Astrocyte of the hippocampus (primary cell): ENCODE results near the gene BET1.
A peak's percentile ranks its signal among the peaks of the same experiment; 100 is the strongest.

Experiments used
- DNase-seq: peaks from one replicate; pipeline ENCODE4 v3.0.0; 2011; ENCODE audit warnings: low read depth, low spot score

BET1 gene

DNA sequence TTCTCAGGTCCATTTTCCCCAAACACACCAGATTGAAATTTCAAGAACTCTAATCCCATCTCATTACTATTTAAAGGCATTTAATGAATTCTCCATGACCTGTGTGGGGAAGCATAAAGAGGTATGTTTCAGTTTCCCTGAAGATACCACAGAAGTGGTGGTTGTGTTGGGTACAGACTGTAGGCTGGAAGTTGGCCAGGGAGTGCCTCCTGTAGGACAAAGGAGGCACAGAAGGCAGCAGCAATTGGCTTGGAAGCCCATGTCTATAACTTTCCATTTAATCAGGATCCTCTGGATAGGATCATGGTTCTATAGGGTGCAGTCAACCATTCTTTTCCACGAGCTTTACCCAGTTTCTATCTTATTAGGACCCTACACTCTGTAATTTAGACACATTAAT is 8.6 kb upstream of the BET1 start:
- DNase-seq, result no peak

DNA sequence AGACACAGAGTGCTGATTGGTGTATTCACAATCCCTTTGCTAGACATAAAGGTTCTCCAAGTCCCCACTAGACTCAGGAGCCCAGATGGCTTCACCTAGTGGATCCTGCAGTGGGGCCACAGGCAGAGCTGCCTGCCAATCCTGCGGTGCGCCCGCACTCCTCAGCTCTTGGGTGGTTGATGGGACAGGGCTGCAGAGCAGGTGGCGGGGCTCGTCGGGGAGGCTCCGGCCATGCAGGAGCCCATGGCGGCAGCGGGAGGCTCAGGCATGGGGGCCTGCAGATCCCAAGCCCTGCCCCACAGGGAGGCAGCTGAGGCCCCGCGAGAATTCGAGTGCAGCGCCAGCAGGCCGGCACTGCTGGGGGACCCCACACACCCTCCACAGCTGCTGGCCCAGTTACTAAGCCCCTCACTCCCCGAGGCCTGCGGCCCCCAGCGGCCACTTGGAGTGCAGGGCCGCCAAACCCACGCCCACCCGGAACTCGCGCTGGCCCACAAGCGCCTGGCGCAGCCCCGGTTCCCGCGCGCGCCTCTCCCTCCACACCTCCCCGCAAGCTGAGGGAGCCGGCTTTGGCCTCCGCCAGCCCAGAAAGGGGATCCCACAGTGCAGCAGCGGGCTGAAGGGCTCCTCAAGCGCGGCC is 7.7 kb upstream of the BET1 start:
- no peak for DNase-seq

GRCh38 chr7:94008537-94008936 is 4.4 kb upstream of the BET1 start:
- DNase-seq, result peak; percentile 10

GRCh38 chr7:94005753-94006152 is 1.6 kb upstream of the BET1 start:
- DNase-seq, result no peak

GRCh38 chr7:94003446-94004023 is 620 bp downstream of the BET1 start:
- no peak for DNase-seq

DNA sequence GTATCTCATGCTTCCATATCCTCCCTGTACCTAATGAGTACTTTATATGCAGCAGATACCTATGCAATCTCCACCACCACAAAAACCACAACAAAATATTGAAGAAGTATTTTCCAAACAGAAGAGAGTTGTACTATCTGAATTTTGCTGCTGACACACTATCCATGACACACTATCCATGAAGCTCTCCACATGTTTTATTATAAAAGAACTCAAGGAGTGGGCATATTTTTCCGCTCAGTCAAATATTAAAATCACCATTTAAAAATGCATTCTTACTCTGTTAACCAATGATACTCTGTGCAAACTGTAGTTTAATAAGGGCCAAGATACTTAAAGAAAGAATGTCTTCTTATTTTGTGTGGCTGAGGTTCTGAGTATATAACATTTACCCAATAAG is 2.8 kb downstream of the BET1 start:
- no peak for DNase-seq

DNA sequence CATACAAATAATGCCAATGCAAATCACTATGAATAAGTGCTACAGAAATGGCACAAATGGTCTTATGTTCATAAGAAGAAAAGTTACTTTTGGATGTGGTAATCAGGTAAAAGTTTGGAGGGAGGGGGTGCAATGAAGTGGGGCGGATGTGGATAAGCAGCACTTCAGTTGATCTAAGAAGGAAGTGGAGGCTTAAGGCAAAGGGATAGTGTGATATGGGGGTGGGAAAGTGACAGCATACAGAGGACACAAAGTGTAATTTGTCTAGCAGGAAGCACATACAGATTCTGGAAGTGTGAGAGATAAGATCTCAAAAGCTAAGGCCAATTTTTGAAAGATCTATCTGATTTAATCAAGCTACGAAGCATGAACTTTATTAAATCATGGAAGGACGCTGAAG is 6.3 kb downstream of the BET1 start:
- DNase-seq, result no peak

DNA sequence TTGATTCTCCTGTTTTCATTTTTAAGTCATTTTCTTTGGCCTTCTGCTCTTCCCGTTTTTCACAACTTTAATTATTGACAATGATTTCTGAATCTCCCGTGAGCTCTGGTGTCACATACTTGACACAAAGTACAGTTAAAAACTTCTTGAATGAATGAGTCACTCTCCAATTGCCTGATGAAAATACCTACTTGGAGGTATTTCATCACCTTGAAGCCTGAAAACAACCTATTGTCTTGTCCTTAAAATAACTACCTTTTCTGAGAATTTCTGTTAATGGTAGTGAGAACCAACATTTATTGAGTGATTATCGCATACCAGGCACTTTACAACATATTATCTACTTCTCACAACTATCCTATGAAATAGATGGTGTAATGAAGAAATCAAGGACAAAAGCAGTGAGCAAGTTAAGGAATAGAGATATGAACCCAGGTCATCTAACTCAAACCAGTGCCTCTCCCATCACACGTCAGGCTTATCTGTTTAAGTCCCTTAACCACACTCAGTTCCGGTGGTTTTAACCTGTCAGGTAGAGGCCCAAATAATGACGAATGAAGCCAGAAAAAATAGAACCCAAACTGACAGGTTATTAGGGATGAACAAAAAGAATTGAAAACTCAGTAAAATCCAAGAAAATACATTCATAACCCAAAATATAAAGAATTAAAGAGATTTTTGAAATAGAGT is 11.6 kb downstream of the BET1 start:
- no peak for DNase-seq

GRCh38 chr7:93987297-93987696 is 16.9 kb downstream of the BET1 start:
- no peak for DNase-seq

DNA sequence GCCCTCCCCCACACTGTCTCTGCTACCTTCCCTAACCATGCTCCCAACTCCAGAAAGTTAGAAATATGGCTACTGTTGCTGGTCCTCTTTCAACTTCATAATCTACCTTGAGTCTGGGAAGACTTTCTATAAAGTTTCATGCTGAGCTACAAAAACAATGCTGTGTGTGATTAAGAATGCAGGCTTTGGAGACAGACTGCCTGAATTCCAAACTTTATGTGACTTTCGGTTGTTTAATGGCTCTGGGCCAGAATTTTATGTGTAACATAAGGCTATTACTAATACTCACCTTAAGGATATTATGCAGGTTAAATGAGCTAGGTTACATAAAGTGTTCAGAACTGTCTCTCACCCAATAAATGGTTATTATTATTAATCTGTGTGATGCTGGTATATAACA is 19.1 kb downstream of the BET1 start:
- no peak for DNase-seq

- DNase-seq, result no peak
These were observed 20.1 kb downstream of the BET1 start for GRCh38 chr7:93984024-93984423.

DNA sequence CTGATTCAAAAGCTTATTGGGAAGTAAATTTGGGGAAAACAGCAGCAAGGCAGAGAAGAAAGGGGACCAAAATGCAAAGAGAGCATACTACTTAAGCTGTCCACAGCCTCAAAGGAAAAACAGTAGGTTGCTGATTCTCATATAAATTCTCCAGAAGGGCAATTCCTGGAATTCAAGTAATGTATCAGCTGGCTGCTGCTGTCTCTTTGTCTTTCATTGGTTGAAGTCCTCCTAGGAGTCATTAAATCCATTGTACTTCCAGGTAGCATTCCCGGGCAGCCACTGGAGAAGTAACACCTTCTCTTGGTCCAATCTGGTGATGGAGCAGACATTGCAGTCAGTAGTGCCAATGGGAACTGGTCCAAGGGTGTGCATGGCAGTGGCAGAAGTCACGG is 22.7 kb downstream of the BET1 start:
- peak; percentile 10 for DNase-seq

- DNase-seq, result no peak
These were observed 23.2 kb downstream of the BET1 start for GRCh38 chr7:93980744-93981479.

GRCh38 chr7:93977211-93977950 is 26.8 kb downstream of the BET1 start:
- DNase-seq, result no peak

DNA sequence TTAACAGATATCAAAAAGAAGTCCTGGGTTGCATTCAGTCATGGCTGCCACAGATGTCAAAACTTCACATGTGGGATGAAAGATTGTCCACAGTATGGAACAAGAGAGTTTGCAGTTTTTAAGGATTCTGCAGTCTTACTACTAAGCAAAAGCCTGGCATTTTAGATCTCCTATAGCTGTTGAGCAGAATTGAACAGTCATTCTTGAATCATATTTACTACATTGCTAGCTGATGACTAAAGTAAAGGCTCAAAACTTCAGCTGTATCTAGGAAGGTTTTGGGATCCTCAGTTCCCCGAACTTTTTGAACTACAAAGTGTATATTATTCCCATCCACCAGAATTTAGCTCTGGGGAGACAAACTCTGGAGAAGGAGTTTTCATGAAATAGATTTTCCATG is 31.0 kb downstream of the BET1 start:
- DNase-seq, result no peak

DNA sequence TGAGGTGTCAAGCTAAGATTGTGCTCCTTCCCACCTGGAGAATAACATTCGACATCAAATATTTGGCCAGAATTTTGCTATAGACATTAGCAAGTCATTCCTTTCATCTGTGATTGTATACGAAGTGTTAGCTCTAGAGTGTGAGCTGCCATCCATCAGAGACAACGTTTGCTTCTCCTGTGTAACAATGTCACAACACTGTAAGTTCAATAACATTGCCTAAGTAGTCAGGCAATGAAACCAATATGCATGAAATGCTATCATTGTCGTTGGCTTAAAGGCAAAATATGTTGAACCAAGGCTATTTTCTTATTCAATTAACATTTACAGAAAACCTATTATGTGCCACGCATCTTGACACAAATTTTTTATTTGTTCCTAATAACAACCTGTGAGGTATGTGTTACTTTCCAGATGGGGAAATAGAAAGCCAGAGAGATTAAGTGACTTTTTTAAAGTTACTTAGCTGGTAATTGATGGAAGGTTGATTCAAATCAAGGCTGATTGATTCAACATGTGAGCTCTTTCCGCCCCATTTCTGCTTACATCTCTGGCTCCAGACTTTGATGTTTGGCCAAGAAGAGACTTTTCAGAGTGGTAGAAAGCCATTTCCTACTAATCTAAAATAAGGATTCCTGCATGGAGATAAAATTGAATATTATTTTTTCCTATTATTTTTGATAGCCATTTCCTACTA is 32.0 kb downstream of the BET1 start:
- no peak for DNase-seq

- DNase-seq, result no peak
These were observed 35.1 kb downstream of the BET1 start for GRCh38 chr7:93968911-93969620.

DNA sequence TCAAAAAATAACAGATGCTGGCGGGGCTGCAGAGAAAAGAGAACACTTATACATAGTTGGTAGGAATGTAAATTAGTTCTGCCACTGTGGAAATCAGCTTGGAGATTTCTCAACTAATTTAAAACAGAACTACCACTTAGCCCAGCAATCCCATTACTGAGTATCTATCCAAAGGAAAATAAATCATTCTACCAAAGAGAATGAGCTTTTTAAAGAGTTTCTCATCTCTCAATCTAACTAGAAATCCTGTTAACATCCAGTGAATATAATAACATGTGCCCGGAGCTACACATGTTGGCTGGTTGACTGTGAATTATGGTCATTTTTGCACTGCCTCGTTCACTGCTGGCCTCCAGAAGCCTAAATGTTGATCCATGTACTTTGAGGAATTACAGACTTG is 39.3 kb downstream of the BET1 start:
- DNase-seq, result no peak

GRCh38 chr7:93964262-93964661 is 39.9 kb downstream of the BET1 start:
- no peak for DNase-seq

- DNase-seq, result no peak
These were observed 43.2 kb downstream of the BET1 start for GRCh38 chr7:93960986-93961385.

DNA sequence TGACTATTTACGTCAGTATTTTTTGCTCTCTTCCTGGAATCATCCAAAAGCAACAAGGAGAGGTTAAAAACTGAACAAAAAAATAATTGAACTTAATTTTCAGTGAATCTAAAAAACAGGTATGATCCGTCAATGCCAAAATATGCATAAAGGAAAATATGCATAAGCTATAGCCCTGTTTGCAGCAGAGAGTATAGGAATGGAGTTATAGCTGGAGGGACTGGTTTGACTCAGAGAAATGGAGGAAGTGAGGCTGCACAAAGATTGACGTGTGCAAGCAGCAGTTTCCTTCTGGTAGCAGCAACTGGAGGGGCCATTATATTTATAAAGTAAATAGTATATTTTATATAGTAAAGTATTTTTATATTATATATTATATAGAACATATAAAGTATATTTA is 45.5 kb downstream of the BET1 start:
- DNase-seq, result no peak
